NCI-H1417 treated with DMSO at 0.1 percent for 48 hours (cell line): ENCODE results near the gene PEX3.
"Not testable (repeated sequence)": the region's sequence is repeated elsewhere in the genome, so short reads cannot be mapped to it uniquely, and the experiment has no call there.

Experiments
- DNase-seq: peaks from one replicate; lab custom pipeline; 2025; lab: John Stamatoyannopoulos, UW

Gene PEX3

DNA sequence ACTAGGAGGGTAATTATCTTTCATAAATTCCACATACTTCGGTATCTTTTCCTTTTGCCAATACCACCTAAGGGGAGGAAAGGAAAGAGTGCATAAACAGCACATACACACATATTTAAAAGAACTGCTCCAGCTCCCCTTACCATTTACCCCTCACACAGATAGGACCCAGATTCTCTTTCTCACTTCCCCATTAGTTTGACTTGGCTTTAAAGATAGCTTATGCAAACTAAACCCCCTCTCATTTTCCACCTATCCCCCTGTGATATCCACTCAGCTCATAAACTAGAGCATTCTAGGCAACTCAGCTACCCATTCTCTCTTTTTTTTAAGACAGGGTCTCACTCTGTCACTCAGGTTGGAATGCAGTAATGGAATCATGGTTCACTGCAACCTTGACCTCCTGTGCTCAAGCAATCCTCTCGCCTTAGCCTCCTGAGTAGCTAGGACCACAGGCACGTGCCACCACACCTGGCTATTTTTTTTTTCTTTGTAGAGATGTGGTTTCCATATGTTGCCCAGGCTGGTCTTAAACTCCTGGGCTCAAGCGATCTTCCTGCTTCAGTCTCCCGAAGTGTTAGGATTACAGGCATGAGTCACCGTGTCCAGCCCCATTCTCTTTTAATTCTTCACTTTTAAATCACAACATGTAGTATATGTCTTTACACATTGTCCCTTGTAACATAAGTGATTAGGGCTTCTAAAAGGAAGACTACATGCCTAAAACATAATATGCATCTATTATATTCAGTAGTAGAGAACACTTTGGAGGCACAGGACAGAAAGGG lies 56.9 kb downstream of the PEX3 start:
- no peak for DNase-seq

DNA sequence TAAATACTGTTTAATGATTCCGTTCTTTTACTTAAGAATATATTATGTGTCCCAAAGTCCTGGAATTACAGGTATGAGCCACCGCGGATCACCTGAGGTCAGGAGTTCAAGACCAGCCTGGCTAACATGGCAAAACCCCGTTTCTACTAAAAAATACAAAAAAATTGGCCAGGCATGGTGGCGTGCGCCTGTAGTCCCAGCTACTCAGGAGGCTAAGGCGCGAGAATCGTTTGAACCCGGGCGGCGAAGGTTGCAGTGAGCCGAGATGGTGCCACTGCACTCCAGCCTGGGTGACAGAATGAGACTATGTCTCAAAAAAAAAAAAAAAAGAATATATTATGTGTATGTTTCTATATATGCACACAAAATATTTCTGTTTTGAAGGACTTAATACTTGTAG lies 59.7 kb downstream of the PEX3 start:
- DNase-seq: not testable (repeated sequence)

DNA sequence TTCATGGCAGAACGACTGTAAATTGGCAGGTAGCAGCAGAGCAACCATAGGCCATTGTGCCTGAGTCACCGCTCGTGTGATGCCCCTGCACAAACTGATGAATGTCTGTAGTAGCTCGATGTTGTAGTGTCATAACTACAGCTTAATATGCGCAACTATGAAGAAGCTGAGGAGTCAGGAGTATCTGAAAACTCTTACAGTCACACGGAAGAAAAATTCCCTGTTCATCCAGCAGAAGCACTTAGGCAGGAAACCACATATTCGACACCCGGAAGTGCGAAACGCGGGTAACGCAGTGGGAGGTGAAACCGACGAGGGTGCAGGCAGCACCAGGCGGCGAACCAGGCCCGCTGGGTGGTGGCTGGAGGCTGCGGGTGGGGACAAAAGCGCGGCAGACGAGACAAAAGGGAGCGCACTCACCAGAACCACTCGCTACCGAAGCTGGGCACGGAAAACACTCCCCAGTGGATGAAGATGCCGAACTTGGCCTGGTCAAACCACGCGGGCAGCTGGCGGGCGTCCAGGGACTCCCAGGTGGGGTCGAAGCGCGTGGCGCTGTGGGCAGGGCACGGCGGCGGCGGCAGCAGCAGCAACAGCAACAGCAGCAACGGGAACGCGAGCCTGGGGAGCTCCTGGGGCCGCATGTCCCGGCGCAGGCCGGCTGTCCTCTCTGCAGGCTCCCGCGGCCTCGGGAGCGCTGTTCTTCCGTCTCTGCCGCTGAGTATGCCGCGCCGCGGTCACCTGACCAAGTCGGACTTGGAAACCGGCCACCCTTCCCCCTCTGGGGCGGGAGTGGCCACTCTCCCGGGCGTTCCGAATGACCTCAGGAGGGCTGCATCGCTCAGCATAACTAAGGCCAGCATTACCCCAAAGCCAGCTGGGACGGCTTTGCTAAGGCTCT lies 60.6 kb downstream of the PEX3 start, which contains the start of gene FUCA2:
Gene FUCA2, minus strand, starts transcription at position 730 of the 901 bp plus-strand sequence. Its CDS starts 86 bp downstream, at position 644.
- no peak for DNase-seq

DNA sequence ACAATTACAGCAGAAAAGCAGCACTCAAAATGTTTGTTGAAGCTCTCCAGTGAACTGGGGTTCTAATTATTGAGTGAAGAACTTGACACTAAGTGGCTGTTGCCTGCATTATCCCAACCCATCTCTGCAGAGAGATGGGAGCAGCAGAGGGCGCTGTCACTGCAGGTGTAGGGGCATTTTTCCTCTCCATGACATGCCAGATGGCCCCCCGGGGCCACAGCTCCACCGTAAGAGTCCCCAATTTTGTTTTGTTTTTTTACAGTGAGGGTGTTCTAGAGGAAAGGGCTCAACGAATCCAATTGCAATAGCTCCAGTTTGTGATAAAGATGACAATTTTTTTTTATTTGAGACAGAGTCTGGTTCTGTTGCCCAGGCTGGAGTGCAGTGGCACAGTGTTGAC lies 62.8 kb downstream of the PEX3 start:
- no peak for DNase-seq

DNA sequence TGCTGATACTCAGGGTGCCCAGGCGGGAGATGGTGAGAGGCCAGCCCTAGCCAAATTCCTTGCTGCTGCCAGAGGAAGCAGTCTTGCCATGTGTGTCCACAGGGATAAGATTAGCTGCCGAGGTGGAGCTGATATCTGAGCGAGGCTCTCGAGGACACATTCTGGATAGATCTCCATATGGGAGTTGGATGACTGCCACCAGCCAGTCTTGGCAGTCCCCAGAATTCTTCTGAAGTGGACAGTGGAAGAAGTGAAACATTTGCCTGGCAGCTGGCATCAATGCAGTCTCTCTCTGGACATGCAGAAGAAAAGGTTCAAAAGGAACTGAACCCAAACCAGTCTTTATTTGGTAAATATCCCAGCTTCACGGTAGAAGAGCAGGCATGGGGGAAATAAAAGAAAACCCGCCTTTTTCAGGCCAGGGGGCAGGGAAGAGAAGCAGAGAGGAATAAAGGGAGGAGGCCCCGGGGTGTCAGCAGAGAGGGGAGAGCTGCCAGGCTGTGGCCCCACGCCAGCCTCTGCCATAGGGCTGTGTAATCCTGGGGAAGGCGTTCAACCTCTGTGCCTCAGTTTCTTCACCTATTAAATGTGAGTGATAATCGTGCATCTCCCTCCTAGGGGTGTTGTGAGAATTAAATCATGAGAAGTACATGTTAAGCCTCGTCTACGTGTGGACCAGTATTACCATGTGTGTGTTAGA lies 64.6 kb downstream of the PEX3 start:
- DNase-seq: no peak

DNA sequence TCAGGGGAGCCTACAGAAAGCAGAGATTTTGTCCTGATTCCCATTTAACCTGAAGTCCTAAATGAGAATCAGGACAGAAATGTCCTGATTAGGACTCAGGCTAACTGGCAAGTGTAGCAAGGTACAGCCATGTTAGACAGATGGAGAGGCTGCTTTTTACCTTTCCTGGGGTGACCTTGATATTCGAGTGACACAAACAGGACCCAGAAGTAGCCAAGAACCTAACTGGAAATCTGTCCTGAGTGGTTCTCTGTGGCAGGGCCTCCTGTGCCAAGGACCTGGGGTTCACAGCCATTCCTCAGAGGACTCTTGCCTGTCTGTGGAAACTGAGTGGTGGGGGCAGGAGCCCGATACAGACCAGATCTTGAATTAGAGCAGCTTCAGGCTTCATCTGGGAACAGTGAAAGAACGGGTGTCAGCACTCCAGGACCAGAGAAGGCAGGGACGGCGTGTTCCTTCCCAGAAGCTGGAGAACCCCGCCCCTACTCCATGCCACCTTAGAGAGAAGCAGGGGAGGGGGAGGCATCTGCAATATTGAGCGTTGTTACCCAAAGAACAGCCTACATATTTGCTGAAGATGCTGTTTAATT lies 65.3 kb downstream of the PEX3 start:
- no peak for DNase-seq

DNA sequence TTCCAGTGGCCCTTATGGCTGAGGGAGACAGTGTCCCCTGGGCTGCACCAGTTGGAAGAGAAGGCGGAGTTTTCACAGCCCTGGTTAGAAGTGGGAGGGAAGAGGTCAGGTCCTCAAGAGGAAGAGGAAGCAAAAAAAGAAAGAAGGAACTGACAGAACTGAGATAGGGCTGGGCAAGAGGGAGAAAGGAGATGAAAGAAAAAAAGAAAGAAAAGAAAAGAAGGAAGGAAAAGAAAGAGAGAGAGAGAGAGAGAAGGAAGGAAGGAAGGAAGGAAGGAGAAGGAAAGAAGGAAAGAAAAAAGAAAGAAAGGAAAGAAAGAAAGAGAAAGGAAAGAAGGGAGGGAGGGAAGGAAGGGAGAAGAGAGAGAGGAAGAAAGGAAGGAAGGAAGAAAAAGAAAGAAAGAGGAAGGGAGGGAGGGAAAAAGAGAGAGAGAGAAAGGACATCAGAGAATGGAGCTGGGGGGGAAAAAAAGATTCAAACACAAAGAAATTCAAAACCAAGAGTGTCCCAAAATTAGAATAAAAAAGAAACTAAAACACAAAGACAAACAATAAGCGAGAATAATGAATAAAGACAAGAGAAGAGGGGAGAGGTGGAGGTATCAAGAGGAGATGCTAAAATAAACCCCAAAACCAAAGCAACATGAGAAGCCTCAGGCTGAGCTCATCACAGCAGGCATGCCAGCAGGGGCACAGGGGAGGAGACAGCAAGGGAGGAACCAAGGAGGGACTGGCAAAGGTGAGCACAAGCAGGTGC lies 66.3 kb downstream of the PEX3 start:
- no peak for DNase-seq

DNA sequence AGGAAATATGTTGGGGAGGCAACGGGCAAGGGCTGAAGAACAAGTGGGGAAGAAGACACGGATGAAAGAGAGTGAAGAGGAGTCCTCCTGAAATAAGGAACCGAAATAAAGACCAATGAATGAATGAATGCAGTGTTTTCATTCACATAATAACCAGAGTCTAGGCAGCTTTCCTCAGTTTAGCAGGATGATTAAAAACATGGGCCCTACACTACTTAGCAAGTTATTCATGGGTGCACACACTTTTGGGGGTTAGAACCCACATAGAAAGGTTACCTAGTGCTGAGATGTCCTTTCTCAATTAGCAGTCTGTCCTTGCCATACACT lies 66.8 kb downstream of the PEX3 start:
- DNase-seq: no peak

DNA sequence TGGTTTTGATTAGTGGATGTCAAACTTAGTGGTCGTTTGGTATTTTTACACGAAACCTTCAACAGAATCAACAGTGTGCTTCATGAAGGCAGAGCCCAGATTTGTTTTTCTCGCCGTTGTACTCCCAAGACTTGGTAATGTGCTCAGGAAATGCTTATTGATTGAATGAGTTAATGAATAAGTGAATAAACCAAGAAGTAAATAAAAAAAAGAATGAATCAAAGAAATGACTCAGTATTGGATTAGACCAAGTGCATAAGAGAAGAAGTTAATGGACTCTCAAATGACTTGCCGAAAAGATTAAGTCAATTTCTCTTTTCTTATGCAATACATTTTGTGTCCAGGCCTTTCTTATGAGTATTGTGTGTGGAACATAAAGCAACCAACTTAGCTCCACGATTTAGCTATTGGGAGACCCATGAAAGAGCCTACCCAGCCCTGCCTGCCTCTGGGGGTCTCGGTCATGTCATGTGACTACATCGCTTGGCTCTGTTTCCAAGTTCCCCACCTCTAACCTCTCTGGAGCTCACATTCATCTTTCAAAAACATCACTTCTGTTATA lies 71.5 kb downstream of the PEX3 start:
- no peak for DNase-seq

DNA sequence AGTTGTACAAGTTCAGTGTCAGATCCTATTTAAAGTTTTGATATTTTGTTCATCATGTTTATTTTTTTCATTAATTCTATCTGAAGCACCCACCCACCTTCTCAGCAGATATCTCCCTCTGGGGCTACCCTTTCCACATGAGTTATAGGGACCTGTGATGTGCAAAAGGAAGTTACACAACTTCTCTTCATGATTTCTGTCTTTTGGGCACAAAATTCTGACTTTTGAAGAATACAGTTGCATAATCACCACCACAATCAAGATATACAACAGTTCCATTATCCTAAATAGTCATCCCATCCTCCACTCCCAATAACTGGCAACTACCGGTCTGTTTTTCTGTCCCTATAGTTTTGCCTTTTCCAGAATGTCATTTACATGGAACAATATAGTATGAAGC lies 74.8 kb downstream of the PEX3 start:
- no peak for DNase-seq

DNA sequence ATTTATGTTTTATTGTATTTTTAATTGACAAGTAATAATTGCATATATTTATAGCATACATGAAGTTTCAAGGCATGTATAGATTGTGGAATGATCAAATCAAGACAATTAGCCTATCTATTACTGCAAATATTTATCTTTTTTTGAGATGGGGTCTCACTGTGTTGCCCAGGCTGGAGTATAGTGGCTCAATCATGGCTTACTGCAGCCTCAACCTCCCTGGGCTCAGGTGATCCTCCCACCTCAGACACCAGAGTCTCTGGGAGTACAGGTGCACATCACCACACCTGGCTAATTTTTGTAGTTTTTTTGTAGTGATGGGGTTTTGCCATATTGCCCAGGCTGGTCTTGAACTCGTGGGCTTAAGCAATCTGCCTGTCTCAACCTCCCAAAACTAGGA lies 77.1 kb downstream of the PEX3 start:
- DNase-seq: no peak

DNA sequence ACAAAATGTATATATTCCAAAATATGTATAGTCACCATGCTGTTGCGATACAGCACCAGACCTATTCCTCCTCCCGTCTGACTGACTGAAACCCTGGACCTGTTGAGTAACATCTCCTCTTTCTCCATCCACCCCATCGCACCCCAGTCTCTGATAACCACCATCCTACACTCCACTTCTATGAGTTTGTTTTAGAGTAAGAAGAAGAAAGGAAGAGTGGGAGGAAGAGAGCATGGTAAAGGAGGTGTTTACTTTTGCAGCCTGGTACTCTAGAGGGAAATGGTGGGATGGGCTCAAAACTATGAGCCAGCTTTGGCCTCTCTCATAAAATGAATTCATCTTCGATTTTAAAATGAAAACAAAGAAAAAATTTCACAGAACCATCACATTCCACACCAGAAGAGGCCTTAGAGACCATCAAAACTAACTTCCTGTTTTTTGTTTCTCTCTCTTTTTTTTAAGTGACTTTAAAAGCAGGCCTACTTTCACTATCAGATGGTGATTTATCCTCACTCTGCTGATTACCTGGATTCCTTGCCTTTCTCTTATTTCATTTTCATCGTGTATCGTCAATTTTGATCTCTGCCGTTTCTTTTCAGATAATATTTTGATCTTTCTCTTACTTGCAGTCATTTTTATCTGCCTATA lies 77.7 kb downstream of the PEX3 start:
- no peak for DNase-seq

DNA sequence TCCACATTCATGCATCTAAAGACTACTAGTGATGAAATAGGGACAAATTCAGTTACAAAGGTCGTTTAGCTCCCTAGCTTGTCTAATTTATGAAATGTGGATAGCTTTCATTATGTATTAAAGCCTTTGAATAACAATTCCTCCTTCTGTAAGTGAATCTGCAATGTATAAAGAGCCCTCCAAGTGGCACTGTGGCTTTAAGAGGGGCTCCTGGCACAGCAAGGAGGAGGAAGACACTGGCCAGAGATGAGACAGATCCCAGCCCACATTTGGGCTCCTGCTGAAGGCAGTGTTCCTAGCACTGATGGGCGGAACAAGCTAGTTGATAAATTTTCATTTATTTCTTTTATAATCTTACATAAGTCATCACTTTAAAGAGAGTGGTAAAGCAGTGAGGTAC lies 78.5 kb downstream of the PEX3 start:
- no peak for DNase-seq

DNA sequence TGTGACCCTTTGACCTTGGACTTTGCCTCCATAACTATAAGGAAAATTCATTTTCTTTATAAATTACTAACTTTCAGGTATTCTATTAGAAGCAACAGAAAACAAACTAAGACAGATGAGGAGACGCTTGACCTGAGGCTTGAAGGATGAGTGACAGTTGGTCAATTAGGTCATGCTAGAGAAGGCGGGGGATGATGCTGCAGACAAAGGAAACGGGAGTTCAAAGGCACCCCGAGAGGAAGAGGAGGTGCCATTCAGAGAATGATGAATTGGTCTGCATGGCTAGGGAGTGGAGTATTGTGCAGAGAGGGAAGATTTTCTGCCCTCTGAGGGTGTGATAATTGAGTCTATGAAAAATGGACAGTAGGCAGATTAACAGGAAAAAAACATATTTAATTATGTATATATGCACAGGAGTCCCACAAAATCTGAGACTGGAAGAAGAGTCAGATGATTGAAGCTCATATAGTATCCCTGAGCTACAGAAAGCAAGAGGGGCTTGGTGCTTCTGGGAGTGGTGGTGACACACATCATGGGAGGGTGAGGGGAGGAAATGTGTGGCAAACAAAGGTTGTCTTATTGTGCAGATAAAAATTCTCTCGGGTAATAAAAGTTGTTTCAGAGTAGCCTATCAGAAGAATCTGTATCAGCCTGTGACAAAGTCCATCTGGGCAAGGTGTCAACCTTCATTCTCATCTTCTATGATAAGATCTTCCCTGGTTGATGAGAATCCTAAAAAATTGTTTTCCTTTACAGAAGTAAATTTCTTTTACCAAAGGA lies 81.3 kb downstream of the PEX3 start:
- DNase-seq: no peak

DNA sequence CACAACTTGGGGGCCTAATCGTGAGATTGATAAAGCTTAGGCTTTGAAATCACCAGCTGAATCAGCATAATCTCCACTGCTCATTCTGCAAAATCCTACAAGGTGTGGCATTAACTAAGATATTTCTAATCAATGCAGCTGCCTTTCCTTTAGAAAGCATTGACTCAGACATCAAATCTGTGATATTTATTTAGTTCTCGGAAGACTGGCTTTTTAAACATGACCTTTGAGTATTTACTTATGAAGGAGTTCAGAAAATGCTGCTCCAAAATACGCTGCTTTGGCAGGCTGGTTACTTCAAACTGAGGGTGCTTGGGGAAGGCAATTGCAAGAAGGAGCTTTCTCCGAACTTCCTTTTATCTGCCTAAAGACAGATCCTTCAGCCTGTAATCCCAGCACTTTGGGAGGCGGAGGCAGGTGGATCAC lies 84.6 kb downstream of the PEX3 start:
- no peak for DNase-seq

DNA sequence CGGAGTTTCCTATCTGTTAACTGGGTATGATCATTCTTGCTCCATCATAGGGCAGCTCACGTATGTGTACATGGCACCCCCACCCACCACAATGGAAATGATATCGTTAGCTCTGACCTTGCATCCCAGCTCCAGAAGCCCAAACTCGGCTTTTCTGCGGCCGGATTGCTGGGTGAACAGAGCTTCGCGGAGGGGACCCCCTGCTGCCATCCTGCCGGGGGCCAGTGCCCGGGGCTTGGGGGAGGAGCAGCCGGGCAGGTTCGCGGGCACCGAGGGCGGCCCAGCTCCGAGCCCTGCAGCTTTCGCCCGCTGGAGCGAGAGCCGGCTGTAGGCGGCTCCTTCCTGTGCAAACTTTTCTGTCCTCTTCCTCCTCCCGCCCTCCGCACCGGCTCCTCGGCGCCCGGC lies 85.9 kb downstream of the PEX3 start:
- no peak for DNase-seq

DNA sequence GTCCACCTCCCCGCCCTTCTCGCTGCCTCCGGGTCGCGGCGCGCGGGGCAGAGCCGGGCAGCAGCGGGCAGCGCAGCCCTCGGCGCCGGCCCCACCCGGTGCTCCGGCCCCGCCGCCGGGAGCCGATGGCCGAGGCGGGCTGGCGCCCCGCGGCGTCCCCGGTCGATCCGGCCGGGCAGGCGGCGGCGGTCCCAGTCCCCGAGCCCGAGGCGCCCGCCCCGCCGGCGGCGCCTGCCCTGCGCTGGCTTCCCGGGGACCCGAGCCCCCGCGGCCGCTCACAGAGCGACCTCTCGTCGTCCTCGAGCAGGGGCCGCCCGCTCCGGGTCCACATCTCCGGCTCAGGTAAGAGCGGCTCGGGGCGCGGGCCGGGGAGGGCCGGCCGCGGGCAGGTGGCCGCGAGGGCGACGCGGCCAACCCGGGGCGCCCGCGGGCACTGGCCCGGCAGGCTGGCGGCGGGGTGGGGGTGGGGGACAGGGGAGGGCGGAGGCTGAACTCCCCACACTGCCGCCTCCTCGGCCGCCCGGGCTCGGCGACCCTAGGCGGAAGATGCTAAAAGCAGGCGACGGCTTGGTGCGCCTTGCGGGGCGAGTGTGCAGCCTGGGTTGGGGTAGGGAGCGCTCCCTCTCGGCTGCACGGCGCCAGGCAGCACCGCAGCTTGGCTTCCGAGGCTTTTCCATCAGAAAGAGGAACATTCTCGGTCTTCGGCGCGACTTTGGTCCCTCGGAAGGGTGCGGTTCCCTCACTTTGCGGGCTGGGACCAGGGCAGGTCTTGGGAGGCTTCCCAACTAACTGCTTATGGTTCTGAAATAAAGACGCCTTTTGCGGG lies 86.5 kb downstream of the PEX3 start:
- DNase-seq: no peak

DNA sequence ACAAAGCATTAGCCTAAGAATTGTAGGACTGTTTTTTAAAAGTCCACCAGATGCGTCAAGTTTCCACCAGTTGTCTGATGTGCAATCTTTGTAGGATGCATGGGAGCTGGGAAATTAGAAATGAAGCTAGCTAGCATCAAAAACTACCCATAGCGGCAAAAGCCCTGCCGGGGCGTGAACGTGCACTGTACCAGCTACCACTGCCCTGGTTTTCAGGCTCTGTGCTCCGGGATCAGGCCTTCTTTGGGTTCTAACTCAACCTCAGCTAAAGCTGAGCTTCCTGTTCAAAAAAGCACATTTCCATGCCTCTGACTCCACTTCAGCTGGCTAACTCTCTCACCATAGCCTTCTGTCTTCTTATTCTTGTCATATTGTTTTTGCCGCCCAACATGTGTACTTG lies 87.8 kb downstream of the PEX3 start:
- no peak for DNase-seq

DNA sequence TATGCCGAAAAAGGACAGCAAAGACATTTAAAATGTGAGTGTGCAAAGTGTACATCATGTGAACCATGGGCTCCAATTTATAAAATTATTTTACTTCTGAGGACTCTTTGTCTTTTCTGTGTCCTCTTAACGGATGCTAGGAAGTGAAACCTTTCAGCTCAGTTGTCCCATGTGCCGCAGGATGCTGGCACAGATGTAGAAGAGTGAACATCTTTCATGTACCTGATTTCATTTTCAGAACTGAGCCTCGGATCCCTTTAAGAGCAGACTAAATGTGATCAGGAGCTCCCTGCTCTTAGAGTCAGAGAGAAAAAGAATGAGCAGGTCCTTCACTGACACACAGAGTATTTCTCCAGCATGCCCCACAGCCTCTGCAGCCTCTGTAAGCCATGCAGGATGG lies 88.5 kb downstream of the PEX3 start:
- no peak for DNase-seq
